B cell (primary cell): ENCODE results near the gene ELMO3.

Experiments used
- CTCF ChIP-seq: fragments of 200-600 bp; IDR thresholded peaks from one replicate; pipeline ENCODE4 v1.8.0; 2022; ENCODE audit warnings: antibody characterized with exemption, mild to moderate bottlenecking
- EZH2 ChIP-seq: IDR thresholded peaks from 2 replicates; pipeline ENCODE4 v1.6.1; 2012; ENCODE audit warnings: borderline replicate concordance, low read depth, mild to moderate bottlenecking, moderate library complexity, low read length; ENCODE audit not compliant: insufficient read depth, poor library complexity, severe bottlenecking

GRCh38 chr16:67207249-67208091 lies 8.5 kb downstream of the ELMO3 start:
- TF ChIP-seq CTCF: no peak
- TF ChIP-seq EZH2: no peak
